ENCODE data around the gene ID2. TPM values are rescaled to one million over a fixed set of nuclear protein-coding genes. Genes with fewer than 3 reads are reported as not detected.

ID2 gene
- total RNA-seq, 2 donors from 2014 or later, result 172 to 238 TPM

- Histone ChIP-seq H3K27me3 (replicated peaks; ENCODE audit: insufficient read depth) (no peaks in the 10 kb centered on the region), H3K4me1 (replicated peaks) (no peaks in the 10 kb centered on the region), H3K36me3 (no peaks in the 10 kb centered on the region), H3K27ac (no peak overlapping the region), H3K9me3 (no peaks in the 10 kb centered on the region), H3K4me3 (no peak overlapping the region)
- WGBS, result 94% methylated on average over 5 of the region's 5 CpGs
- TF ChIP-seq CTCF (IDR thresholded peaks at IDR 0.05) (no peak), POLR2A (IDR thresholded peaks at IDR 0.05) (no peak), POLR2AphosphoS5 (IDR thresholded peaks at IDR 0.05) (no peak)
- DNase-seq (ENCODE audit: low spot score), result no peak
- intact Hi-C loops (cut with DNase I), result no loop called here
Measured at GRCh38 chr2:8666581-8666980, 15.3 kb upstream of the ID2 start.

- intact Hi-C loops (cut with DNase I), result no loop called here
Measured at GRCh38 chr2:8667896-8668512, 13.9 kb upstream of the ID2 start.

GRCh38 chr2:8669157-8669817 is 12.6 kb upstream of the ID2 start:
- Histone ChIP-seq H3K9me3 (no peaks in the 10 kb centered on the region), H3K36me3 (no peaks in the 10 kb centered on the region), H3K27ac (no peak overlapping the region), H3K4me3 (no peak overlapping the region), H3K27me3 (replicated peaks; ENCODE audit: insufficient read depth) (no peaks in the 10 kb centered on the region), H3K4me1 (replicated peaks) (no peaks in the 10 kb centered on the region)
- TF ChIP-seq CTCF (IDR thresholded peaks at IDR 0.05) (no peak), POLR2A (IDR thresholded peaks at IDR 0.05) (no peak), POLR2AphosphoS5 (IDR thresholded peaks at IDR 0.05) (no peak)
- 61% methylated on average over 3 of the region's 3 CpGs for WGBS
- intact Hi-C loops (cut with DNase I), result no loop called here
- no peak for DNase-seq (ENCODE audit: low spot score)

More at GRCh38 chr2:8667896-8668512, 13.9 kb upstream of the ID2 start:
- no peaks in the 10 kb centered on the region for H3K9me3 ChIP-seq
- DNase-seq (ENCODE audit: low spot score), result no peak
- no peak overlapping the region for H3K27ac ChIP-seq
- no peak for TF ChIP-seq POLR2A (IDR thresholded peaks at IDR 0.05)
- TF ChIP-seq CTCF (IDR thresholded peaks at IDR 0.05), result no peak
- no peak for TF ChIP-seq POLR2AphosphoS5 (IDR thresholded peaks at IDR 0.05)
- H3K27me3 ChIP-seq (replicated peaks; ENCODE audit: insufficient read depth), result no peaks in the 10 kb centered on the region
- WGBS, result 86% methylated on average over 6 of the region's 6 CpGs
- no peaks in the 10 kb centered on the region for H3K4me1 ChIP-seq (replicated peaks)
- no peaks in the 10 kb centered on the region for H3K36me3 ChIP-seq
- H3K4me3 ChIP-seq, result no peak overlapping the region

- no peak overlapping the region for H3K27ac ChIP-seq
- TF ChIP-seq POLR2AphosphoS5 (IDR thresholded peaks at IDR 0.05) (no peak), POLR2A (IDR thresholded peaks at IDR 0.05) (no peak), CTCF (IDR thresholded peaks at IDR 0.05) (no peak)
- H3K4me1 ChIP-seq (replicated peaks), result no peaks in the 10 kb centered on the region
- no peaks in the 10 kb centered on the region for H3K9me3 ChIP-seq
- H3K27me3 ChIP-seq (replicated peaks; ENCODE audit: insufficient read depth), result no peaks in the 10 kb centered on the region
- intact Hi-C loops (cut with DNase I), result no loop called here
- no peaks in the 10 kb centered on the region for H3K36me3 ChIP-seq
- no peak for DNase-seq (ENCODE audit: low spot score)
- H3K4me3 ChIP-seq, result no peak overlapping the region
- 98% methylated on average over 7 of the region's 7 CpGs for WGBS
Measured at GRCh38 chr2:8670580-8670979, 11.3 kb upstream of the ID2 start.

- H3K4me1 ChIP-seq (replicated peaks), result no peaks in the 10 kb centered on the region
- no peak for DNase-seq (ENCODE audit: low spot score)
- H3K4me3 ChIP-seq, result no peak overlapping the region
- H3K27me3 ChIP-seq (replicated peaks; ENCODE audit: insufficient read depth), result no peaks in the 10 kb centered on the region
- intact Hi-C loops (cut with DNase I), result no loop called here
- no peaks in the 10 kb centered on the region for H3K36me3 ChIP-seq
- H3K9me3 ChIP-seq, result no peaks in the 10 kb centered on the region
- TF ChIP-seq POLR2A (IDR thresholded peaks at IDR 0.05) (no peak), POLR2AphosphoS5 (IDR thresholded peaks at IDR 0.05) (no peak), CTCF (IDR thresholded peaks at IDR 0.05) (no peak)
- WGBS, result 91% methylated on average over 8 of the region's 8 CpGs
- no peak overlapping the region for H3K27ac ChIP-seq
Measured at GRCh38 chr2:8671176-8671575, 10.7 kb upstream of the ID2 start.
